NCI-H460 (cell line): Measurements from ENCODE around the gene MANF. TPM values are rescaled to one million over a fixed set of nuclear protein-coding genes. Genes with fewer than 3 reads are reported as not detected.

Experiments used
- DNase-seq: peaks from one replicate; pipeline ENCODE4 v3.0.0-alpha.2; 2016; ENCODE audit warnings: low read depth; ENCODE audit errors: extremely low read depth
- total RNA-seq: library from RNA; depleted of rRNA; stranded (reverse); fragments of >200 nt; shearing (Covaris generic); gene quantifications from 2 replicates; pipeline ENCODE4 v1.2.3, GENCODE V29; 2014; rRNA removed

The MANF gene
- total RNA-seq, 1 experiment from 2014 or later: 91.2 TPM

GRCh38 chr3:51422211-51422610, 37.1 kb downstream of the MANF start:
- no peak for DNase-seq

GRCh38 chr3:51426921-51427320, 41.8 kb downstream of the MANF start:
- no peak for DNase-seq

GRCh38 chr3:51429138-51429537, 44.0 kb downstream of the MANF start:
- no peak for DNase-seq

- no peak for DNase-seq
Observed at GRCh38 chr3:51434110-51434509, 49.0 kb downstream of the MANF start.

- DNase-seq: peak; percentile 43
Observed at GRCh38 chr3:51434746-51435327, 49.7 kb downstream of the MANF start.

- DNase-seq: no peak
Observed at GRCh38 chr3:51436998-51437639, 52.0 kb downstream of the MANF start.

Other genes with a start within 250 kb of the MANF start
- gene RBM15B, start 6.0 kb downstream of the MANF start, total RNA-seq: 19.2 and 19.9 TPM in 2 replicates
- 13.1 and 15.8 TPM in 2 replicates for gene DCAF1, start 114.7 kb downstream of the MANF start, total RNA-seq
- gene RAD54L2, start 153.4 kb downstream of the MANF start, total RNA-seq: 9.6 and 9.9 TPM in 2 replicates